Measurements from ENCODE around the gene FRMPD2. TPM values are rescaled to one million over a fixed set of nuclear protein-coding genes. Genes with fewer than 3 reads are reported as not detected.

The FRMPD2 gene
- total and polyA plus RNA-seq, 2 of the 4 experiments (the other 2 are of a cell fraction), result 0.18 TPM; not detected in 1

DNA sequence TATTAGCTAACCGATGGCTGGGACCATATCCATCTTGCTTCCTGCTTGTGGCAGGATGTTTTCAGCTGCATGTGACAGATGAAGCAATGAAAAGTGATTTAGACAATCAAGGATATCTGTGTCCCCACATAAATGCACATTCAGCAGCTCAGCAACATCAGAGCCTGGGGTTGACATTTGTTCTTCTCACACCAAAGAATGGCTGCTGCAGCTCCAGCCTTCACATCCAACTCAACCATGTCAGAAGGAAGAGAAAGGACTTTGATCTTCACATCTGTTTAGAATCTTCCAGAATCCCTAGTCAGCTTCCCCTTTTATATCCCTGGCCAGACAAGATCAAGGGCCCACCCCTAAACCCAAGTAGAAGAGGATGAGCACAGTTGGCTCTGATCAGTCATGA is 11.9 kb upstream of the FRMPD2 start:
- no peak overlapping the region for H4K8ac ChIP-seq (ENCODE audit: low read depth in 2 of 2, low read length in 2 of 2)
- H4K5ac ChIP-seq (ENCODE audit: low read depth, low read length), result no peak overlapping the region
- H2BK15ac ChIP-seq (ENCODE audit: low read depth, low read length), result no peak overlapping the region
- H3K9me3 ChIP-seq (ENCODE audit: control insufficient read depth, insufficient read depth, low read length), result peaks cover 4% of the 10 kb centered on the region; the same call in 1 of the 2 replicates
- intact Hi-C loops (cut with micrococcal nuclease), result no loop called here
- H2AK9ac ChIP-seq (replicated peaks; ENCODE audit: low read depth, low read length, poor library complexity), result no peak overlapping the region
- DNase-seq (no peak), ATAC-seq (ENCODE audit: low read depth) (no peak)
- BruUV-seq (replicated peaks), result no TSS peak
- H3K18ac ChIP-seq (ENCODE audit: low read depth, low read length), result no peak overlapping the region
- dilution Hi-C loops (cut with HindIII; ENCODE audit: low sequenced_read_pairs, unreplicated experiment), result no loop called here
- H3K79me1 ChIP-seq (ENCODE audit: low read depth in 1 of 2, low read length in 2 of 2), result no peaks in the 10 kb centered on the region
- no peaks in the 10 kb centered on the region for H3K9me1 ChIP-seq (ENCODE audit: insufficient read depth, low read length)
- H2BK120ac ChIP-seq (ENCODE audit: low read depth, low read length), result no peak overlapping the region
- peaks cover 34% of the 10 kb centered on the region for H3K27me3 ChIP-seq (ENCODE audit: control insufficient read depth, insufficient read depth, low read length)
- no peak overlapping the region for H2AFZ ChIP-seq (replicated peaks; ENCODE audit: low read length, poor library complexity)
- H3K27ac ChIP-seq (ENCODE audit: insufficient read depth, low read length), result no peak overlapping the region
- in situ Hi-C loops (cut with MboI; ENCODE audit: low sequenced_read_pairs), result no loop called here
- H3K56ac ChIP-seq (ENCODE audit: extremely low read depth, insufficient read depth, low read length), result no peak overlapping the region
- TF ChIP-seq BHLHE40 (IDR thresholded peaks at IDR 0.05; ENCODE audit: low read depth, low read length) (no peak), MXI1 (IDR thresholded peaks at IDR 0.05; ENCODE audit: borderline replicate concordance, low read depth, low read length) (no peak), ELK1 (IDR thresholded peaks at IDR 0.05; ENCODE audit: borderline replicate concordance, low read depth, low read length) (no peak), FOS (IDR thresholded peaks at IDR 0.05; ENCODE audit: low read depth, low read length) (no peak), CHD1 (IDR thresholded peaks at IDR 0.05; ENCODE audit: low read depth, low read length) (no peak), CTCF (conservative IDR thresholded peaks at IDR 0.05; ENCODE audit: low read depth, low read length) (no peak), USF2 (IDR thresholded peaks at IDR 0.05; ENCODE audit: low read depth, low read length) (no peak), RAD21 (IDR thresholded peaks at IDR 0.05; ENCODE audit: low read length) (no peak), POLR2A (IDR thresholded peaks at IDR 0.05; ENCODE audit: low read depth, low read length) (no peak), SMC3 (IDR thresholded peaks at IDR 0.05; ENCODE audit: low read depth, low read length) (no peak), NFE2L2 (IDR thresholded peaks at IDR 0.05; ENCODE audit: low read depth, low read length) (no peak), MAZ (IDR thresholded peaks at IDR 0.05; ENCODE audit: borderline replicate concordance, low read depth, low read length) (no peak), RFX5 (IDR thresholded peaks at IDR 0.05; ENCODE audit: low read depth, low read length) (no peak), MAFK (IDR thresholded peaks at IDR 0.05; ENCODE audit: low read depth, low read length) (no peak), RCOR1 (IDR thresholded peaks at IDR 0.05; ENCODE audit: insufficient replicate concordance, low read length) (no peak), CEBPB (IDR thresholded peaks at IDR 0.05; ENCODE audit: low read depth, low read length) (no peak)
- POLR2A ChIA-PET (ENCODE audit: unreplicated experiment), result no interaction called here
- no peaks in the 10 kb centered on the region for H3K4me1 ChIP-seq (ENCODE audit: control insufficient read depth, insufficient read depth, low read length)
- WGBS, 2 experiments (ENCODE audit: extremely low coverage in 2 of 2, insufficient read length in 1 of 2), result no CpG with 5 or more reads among the region's 1 CpG
- H3K4me3 ChIP-seq (ENCODE audit: insufficient read depth, low read depth, low read length), result no peak overlapping the region
- no peak overlapping the region for H3K23ac ChIP-seq (ENCODE audit: low read depth, low read length)
- H3K9ac ChIP-seq (ENCODE audit: low read depth, low read length), result no peak overlapping the region
- H2BK5ac ChIP-seq (ENCODE audit: low read depth, low read length, poor library complexity, severe bottlenecking), result no peak overlapping the region
- no peaks in the 10 kb centered on the region for H4K20me1 ChIP-seq (ENCODE audit: insufficient read depth, low read length)
- no peak overlapping the region for H2AK5ac ChIP-seq (ENCODE audit: low read depth, low read length)
- H3K4ac ChIP-seq (ENCODE audit: low read depth, low read length), result no peak overlapping the region
- CTCF ChIA-PET, result no interaction called here
- H4K91ac ChIP-seq (ENCODE audit: insufficient read depth, low read depth, low read length), result no peak overlapping the region
- H3K36me3 ChIP-seq (ENCODE audit: control insufficient read depth, insufficient read depth, low read length), result no peaks in the 10 kb centered on the region
- no peak overlapping the region for H3K14ac ChIP-seq (replicated peaks; ENCODE audit: low read depth, low read length)
- no peak overlapping the region for H2BK20ac ChIP-seq (ENCODE audit: low read depth, low read length)
- no peak overlapping the region for H3K4me2 ChIP-seq (ENCODE audit: low read depth, low read length)
